HCT116 (cell line): ENCODE data around the gene SEMA5A. TPM values are rescaled to one million over a fixed set of nuclear protein-coding genes. Genes with fewer than 3 reads are reported as not detected.

ENCODE experiments used
- ATAC-seq: fragments of 200-7000 bp; cut with Tn5 transposase; 2 replicates; pipeline ENCODE4 v1.9.1; 2020; ENCODE audit warnings: mild to moderate bottlenecking, moderate library complexity
- BruUV-seq: library from RNA; stranded (reverse); fragments of 400-500 nt; replicated peaks from 2 replicates; lab custom pipeline; 2021; lab: Mats Ljungman, UMichigan
- CTCF ChIA-PET: fragments of 300-600 bp; sonication (Branson Sonifier 250); formaldehyde crosslinking; loops from one replicate; lab custom pipeline; 2021; ENCODE audit warnings: antibody characterized with exemption; lab: Charles Lee
- POLR2A ChIA-PET: fragments of 300-600, 350-600 bp; sonication (Branson Sonifier 250); formaldehyde crosslinking; loops from one replicate; lab custom pipeline; 2021; ENCODE audit warnings: antibody characterized with exemption; lab: Charles Lee
- RAD21 ChIA-PET, 2 experiments: fragments of 300-600 bp; sonication (Branson Sonifier 250); formaldehyde crosslinking; loops; one replicate each; lab custom pipeline; 2023; ENCODE audit warnings: low total read pairs in 2 of 2; ENCODE audit not compliant: uncharacterized antibody in 2 of 2, unreplicated experiment in 2 of 2, low non-redundant PET in 1 of 2; lab: Charles Lee
- DNase-seq: peaks from one replicate; pipeline ENCODE4 v3.0.0-alpha.2; 2010; ENCODE audit warnings: low read depth, low spot score
- H2AFZ ChIP-seq: fragments of 200-600 bp; shearing (Covaris generic), sonication (generic); 2 replicates; pipeline ENCODE4 v1.6.1; 2017; ENCODE audit warnings: low read depth, mixed run types, mixed read lengths, antibody characterized with exemption, low read length; ENCODE audit not compliant: poor library complexity, severe bottlenecking
- H3K27ac ChIP-seq: 2 replicates; pipeline ENCODE4 v1.5.1; 2012; ENCODE audit warnings: low read depth, low read length
- H3K27me3 ChIP-seq: fragments of 200-600 bp; sonication (generic); 2 replicates; pipeline ENCODE4 v1.6.1; 2016; ENCODE audit warnings: mixed run types, low read length, mixed read lengths; ENCODE audit not compliant: insufficient read depth
- H3K36me3 ChIP-seq, 2 experiments: fragments of 200-500 bp in 1 of 2; fragments of 200-600 bp in 1 of 2; sonication (Bioruptor generic) in 1 of 2; sonication (generic) in 1 of 2; 2 replicates each; pipeline versions ENCODE4 v1.5.1 to v1.6.1; 2014 to 2016; ENCODE audit warnings: low read length in 2 of 2, inconsistent platforms in 1 of 2, mixed read lengths in 1 of 2, mixed run types in 1 of 2; ENCODE audit not compliant: insufficient read depth in 2 of 2, control insufficient read depth in 1 of 2
- H3K4me1 ChIP-seq, 2 experiments: fragments of 200-600 bp in 1 of 2; sonication (generic) in 1 of 2; 2 replicates each; pipeline versions ENCODE4 v1.5.1 to v1.6.1; 2012 to 2017; ENCODE audit warnings: low read length in 2 of 2, inconsistent platforms in 1 of 2, mild to moderate bottlenecking in 1 of 2, mixed read lengths in 1 of 2, mixed run types in 1 of 2, moderate library complexity in 1 of 2; ENCODE audit not compliant: insufficient read depth in 2 of 2, control insufficient read depth in 1 of 2
- H3K4me2 ChIP-seq: fragments of 200-600 bp; sonication (generic); 2 replicates; pipeline ENCODE4 v1.6.1; 2017; ENCODE audit warnings: mixed run types, low read length, mixed read lengths
- H3K4me3 ChIP-seq, 2 experiments: fragments of 200-600 bp in 1 of 2; sonication (generic) in 1 of 2; replicated peaks in 1 of 2; 2 replicates each; pipeline ENCODE4 v1.5.1; 2011 to 2016; ENCODE audit warnings: low read length in 2 of 2, control low read depth in 1 of 2, low read depth in 1 of 2, mild to moderate bottlenecking in 1 of 2, mixed read lengths in 1 of 2, mixed run types in 1 of 2
- H3K79me2 ChIP-seq: fragments of 200-600 bp; sonication (generic); 2 replicates; pipeline ENCODE4 v1.6.1; 2017; ENCODE audit warnings: mild to moderate bottlenecking, mixed run types, low read length, moderate library complexity, mixed read lengths; ENCODE audit not compliant: insufficient read depth
- H3K9ac ChIP-seq: fragments of 200-600 bp; sonication (generic); 2 replicates; pipeline ENCODE4 v1.6.1; 2016; ENCODE audit warnings: low read length, mixed read lengths
- H3K9me2 ChIP-seq: fragments of 200-600 bp; sonication (generic), shearing (Covaris generic); 2 replicates; pipeline ENCODE4 v1.6.1; 2017; ENCODE audit warnings: mixed run types, mild to moderate bottlenecking, moderate library complexity; ENCODE audit not compliant: insufficient read depth
- H3K9me3 ChIP-seq, 2 experiments: fragments of 200-500 bp in 1 of 2; fragments of 200-600 bp in 1 of 2; sonication (Bioruptor generic) in 1 of 2; sonication (generic) in 1 of 2; 2 replicates each; pipeline ENCODE4 v1.6.1; 2014 to 2017; ENCODE audit warnings: low read length in 2 of 2, mixed read lengths in 2 of 2, inconsistent platforms in 1 of 2, low read depth in 1 of 2, mild to moderate bottlenecking in 1 of 2, mixed run types in 1 of 2, moderate library complexity in 1 of 2; ENCODE audit not compliant: control insufficient read depth in 1 of 2, insufficient read depth in 1 of 2
- H4K20me1 ChIP-seq: fragments of 200-600 bp; sonication (generic), shearing (Covaris generic); 2 replicates; pipeline ENCODE4 v1.6.1; 2017; ENCODE audit warnings: mixed run types, mild to moderate bottlenecking, moderate library complexity; ENCODE audit not compliant: insufficient read depth
- CBX3 ChIP-seq: IDR thresholded peaks from 2 replicates; pipeline ENCODE4 v1.6.1; 2012; ENCODE audit warnings: low read depth
- CEBPB ChIP-seq: IDR thresholded peaks from 2 replicates; pipeline ENCODE4 v1.6.1; 2012; ENCODE audit warnings: low read depth
- EGR1 ChIP-seq: IDR thresholded peaks from 2 replicates; pipeline ENCODE4 v1.6.1; 2012; ENCODE audit warnings: low read depth
- ELF1 ChIP-seq: IDR thresholded peaks from 2 replicates; pipeline ENCODE4 v1.6.1; 2012; ENCODE audit warnings: low read depth, borderline replicate concordance
- EZH2 ChIP-seq: fragments of 200-600 bp; sonication (generic); IDR thresholded peaks from 2 replicates; pipeline ENCODE4 v1.6.1; 2017; ENCODE audit warnings: antibody characterized with exemption, mixed run types
- FOSL1 ChIP-seq: IDR thresholded peaks from 2 replicates; pipeline ENCODE4 v1.6.1; 2012; ENCODE audit warnings: low read depth
- JUND ChIP-seq: IDR thresholded peaks from 2 replicates; pipeline ENCODE4 v1.6.1; 2012
- POLR2A ChIP-seq: IDR thresholded peaks from 2 replicates; pipeline ENCODE4 v1.7.0; 2011; ENCODE audit warnings: borderline replicate concordance; ENCODE audit not compliant: insufficient read depth, insufficient read length; ENCODE audit errors: extremely low read depth
- POLR2AphosphoS5 ChIP-seq: IDR thresholded peaks from 2 replicates; pipeline ENCODE4 v1.6.1; 2011; ENCODE audit warnings: mild to moderate bottlenecking, low read depth, low read length, moderate library complexity
- RAD21 ChIP-seq: IDR thresholded peaks from 2 replicates; pipeline ENCODE4 v1.6.1; 2012; ENCODE audit warnings: low read depth, mild to moderate bottlenecking
- SIN3A ChIP-seq: IDR thresholded peaks from 2 replicates; pipeline ENCODE4 v1.6.1; 2012; ENCODE audit warnings: low read depth
- SP1 ChIP-seq: IDR thresholded peaks from 2 replicates; pipeline ENCODE4 v1.6.1; 2012; ENCODE audit warnings: low read depth
- SRF ChIP-seq: IDR thresholded peaks from 2 replicates; pipeline ENCODE4 v1.6.1; 2012; ENCODE audit warnings: low read depth
- TCF7L2 ChIP-seq: IDR thresholded peaks from 2 replicates; pipeline ENCODE4 v1.7.0; 2011; ENCODE audit warnings: borderline replicate concordance, inconsistent platforms; ENCODE audit not compliant: insufficient read depth, insufficient read length; ENCODE audit errors: extremely low read depth
- YY1 ChIP-seq: IDR thresholded peaks from 2 replicates; pipeline ENCODE4 v1.6.1; 2011; ENCODE audit warnings: low read length, low read depth, moderate library complexity, mild to moderate bottlenecking; ENCODE audit not compliant: insufficient replicate concordance; ENCODE audit errors: extremely low read depth
- ZBTB33 ChIP-seq: IDR thresholded peaks from 2 replicates; pipeline ENCODE4 v1.6.1; 2011; ENCODE audit warnings: mild to moderate bottlenecking, low read length, moderate library complexity; ENCODE audit not compliant: insufficient replicate concordance; ENCODE audit errors: extremely low read depth
- ZFX ChIP-seq: fragments of 450-650 bp; IDR thresholded peaks from 2 replicates; pipeline ENCODE4 v1.6.1; 2017
- ZNF274 ChIP-seq: fragments of 200-500 bp; sonication (Bioruptor generic); IDR thresholded peaks from 2 replicates; pipeline ENCODE4 v1.6.1; 2014; ENCODE audit warnings: mild to moderate bottlenecking, low read depth, low read length, inconsistent platforms
- intact Hi-C: fragments of 100-400 bp; cut with micrococcal nuclease; formaldehyde crosslinking; loops from 2 replicates; pipeline ENCODE4 v1.10.0; 2022
- total RNA-seq: library from RNA; stranded (reverse); gene quantifications from one replicate; pipeline ENCODE4 v1.2.1, GENCODE V29; 2021; ENCODE audit not compliant: unreplicated experiment
- TF ChIP-seq, protein P1 (sequence below): IDR thresholded peaks from 2 replicates; pipeline ENCODE4 v1.6.1; 2012
- TF ChIP-seq, protein P2 (sequence below), 3 experiments: fragments of 200-600 bp in 1 of 3; sonication (generic) in 1 of 3; IDR thresholded peaks in 2 of 3; conservative IDR thresholded peaks in 1 of 3; 2 replicates each; pipeline ENCODE4 v1.5.1; 2012 to 2017; ENCODE audit warnings: low read depth in 2 of 3, low read length in 2 of 3, antibody characterized with exemption in 1 of 3, borderline replicate concordance in 1 of 3, control low read depth in 1 of 3, mild to moderate bottlenecking in 1 of 3, mixed read lengths in 1 of 3, mixed run types in 1 of 3, moderate library complexity in 1 of 3; ENCODE audit not compliant: insufficient read depth in 1 of 3

Gene SEMA5A
- total RNA-seq, 1 experiment from 2014 or later: 0.02 TPM

GRCh38 chr5:9320652-9321051 lies 225.2 kb downstream of the SEMA5A start:
- ChIA-PET CTCF (no interaction called here), POLR2A (no interaction called here), RAD21 (no interaction called here)
- H3K9me2 ChIP-seq: no peaks in the 10 kb centered on the region
- no peaks in the 10 kb centered on the region for H3K79me2 ChIP-seq
- intact Hi-C loops: no loop called here
- no peak overlapping the region for H3K9ac ChIP-seq
- H2AFZ ChIP-seq: no peak overlapping the region
- TF ChIP-seq YY1 (no peak), SIN3A (no peak), SP1 (no peak), EZH2 (no peak), RAD21 (no peak), JUND (no peak), ZFX (no peak), ELF1 (no peak), ZBTB33 (no peak), TCF7L2 (no peak), ZNF274 (no peak), FOSL1 (no peak), POLR2A (no peak), CEBPB (no peak), SRF (no peak), POLR2AphosphoS5 (no peak), CBX3 (no peak), EGR1 (no peak)
- TF ChIP-seq, protein P1, sequence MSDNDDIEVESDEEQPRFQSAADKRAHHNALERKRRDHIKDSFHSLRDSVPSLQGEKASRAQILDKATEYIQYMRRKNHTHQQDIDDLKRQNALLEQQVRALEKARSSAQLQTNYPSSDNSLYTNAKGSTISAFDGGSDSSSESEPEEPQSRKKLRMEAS: no peak
- TF ChIP-seq, protein P2, sequence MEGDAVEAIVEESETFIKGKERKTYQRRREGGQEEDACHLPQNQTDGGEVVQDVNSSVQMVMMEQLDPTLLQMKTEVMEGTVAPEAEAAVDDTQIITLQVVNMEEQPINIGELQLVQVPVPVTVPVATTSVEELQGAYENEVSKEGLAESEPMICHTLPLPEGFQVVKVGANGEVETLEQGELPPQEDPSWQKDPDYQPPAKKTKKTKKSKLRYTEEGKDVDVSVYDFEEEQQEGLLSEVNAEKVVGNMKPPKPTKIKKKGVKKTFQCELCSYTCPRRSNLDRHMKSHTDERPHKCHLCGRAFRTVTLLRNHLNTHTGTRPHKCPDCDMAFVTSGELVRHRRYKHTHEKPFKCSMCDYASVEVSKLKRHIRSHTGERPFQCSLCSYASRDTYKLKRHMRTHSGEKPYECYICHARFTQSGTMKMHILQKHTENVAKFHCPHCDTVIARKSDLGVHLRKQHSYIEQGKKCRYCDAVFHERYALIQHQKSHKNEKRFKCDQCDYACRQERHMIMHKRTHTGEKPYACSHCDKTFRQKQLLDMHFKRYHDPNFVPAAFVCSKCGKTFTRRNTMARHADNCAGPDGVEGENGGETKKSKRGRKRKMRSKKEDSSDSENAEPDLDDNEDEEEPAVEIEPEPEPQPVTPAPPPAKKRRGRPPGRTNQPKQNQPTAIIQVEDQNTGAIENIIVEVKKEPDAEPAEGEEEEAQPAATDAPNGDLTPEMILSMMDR (IDR thresholded peaks at IDR 0.05 in 2 of 3, conservative IDR thresholded peaks at IDR 0.05 in 1 of 3; ENCODE audit: borderline replicate concordance in 1 of 3, insufficient read depth in 1 of 3, low read depth in 2 of 3, low read length in 2 of 3): no peak
- DNase-seq (no peak), ATAC-seq (no peak)
- no peaks in the 10 kb centered on the region for H3K36me3 ChIP-seq
- H3K27ac ChIP-seq: no peak overlapping the region
- no TSS peak for BruUV-seq
- H3K9me3 ChIP-seq: peaks cover 4 to 5% of the 10 kb centered on the region in 2 experiments; a peak in 2 of 4 replicates
- no peaks in the 10 kb centered on the region for H3K27me3 ChIP-seq
- no peaks in the 10 kb centered on the region for H4K20me1 ChIP-seq
- H3K4me3 ChIP-seq: no peak overlapping the region
- no peak overlapping the region for H3K4me2 ChIP-seq
- no peaks in the 10 kb centered on the region for H3K4me1 ChIP-seq
